Peyer's patch (tissue), 4 donors: Measurements from ENCODE around the gene IGFL2.

Experiments used
- CTCF ChIP-seq, 6 experiments: fragments of 450-650 bp in 4 of 6; fragments of 200-600 bp in 2 of 6; sonication (generic) in 1 of 6; IDR thresholded peaks; one replicate each; pipeline ENCODE4 v1.5.1; 2017 to 2019; ENCODE audit warnings: antibody characterized with exemption in 6 of 6, mild to moderate bottlenecking in 3 of 6, moderate library complexity in 1 of 6
- POLR2A ChIP-seq, 2 donors: fragments of 450-650 bp; IDR thresholded peaks; one replicate each; pipeline ENCODE4 v1.5.1; 2017; ENCODE audit warnings: antibody characterized with exemption in 2 of 2, mild to moderate bottlenecking in 2 of 2, moderate library complexity in 2 of 2

GRCh38 chr19:46113726-46114125, 34.3 kb upstream of the IGFL2 start:
- no peak for TF ChIP-seq CTCF (IDR thresholded peaks at IDR 0.05)
- no peak for TF ChIP-seq POLR2A (IDR thresholded peaks at IDR 0.05)
